IMR-90 (cell line): ENCODE data around the gene KRT73.

Source experiments
- CHD1 ChIP-seq: IDR thresholded peaks from 2 replicates; pipeline ENCODE4 v1.6.1; 2012; ENCODE audit warnings: low read depth, low read length, improper control_type of control experiment
- MAFK ChIP-seq: IDR thresholded peaks from 2 replicates; pipeline ENCODE4 v1.6.1; 2012; ENCODE audit warnings: low read depth, low read length, improper control_type of control experiment
- MXI1 ChIP-seq: IDR thresholded peaks from 2 replicates; pipeline ENCODE4 v1.6.1; 2012; ENCODE audit warnings: low read depth, mild to moderate bottlenecking, low read length, moderate library complexity, borderline replicate concordance
- POLR2A ChIP-seq: IDR thresholded peaks from 2 replicates; pipeline ENCODE4 v1.6.1; 2012; ENCODE audit warnings: mild to moderate bottlenecking, low read depth, low read length
- RCOR1 ChIP-seq: IDR thresholded peaks from 2 replicates; pipeline ENCODE4 v1.6.1; 2012; ENCODE audit warnings: mild to moderate bottlenecking, low read length, improper control_type of control experiment; ENCODE audit not compliant: insufficient replicate concordance
- RFX5 ChIP-seq: IDR thresholded peaks from 2 replicates; pipeline ENCODE4 v1.8.0; 2012; ENCODE audit warnings: low read depth, mild to moderate bottlenecking, low read length, moderate library complexity
- TF ChIP-seq, protein P1 (sequence below): conservative IDR thresholded peaks from 2 replicates; pipeline ENCODE4 v1.5.1; 2012; ENCODE audit warnings: mild to moderate bottlenecking, low read depth, low read length, improper control_type of control experiment
- TF ChIP-seq, protein P2 (sequence below): fragments of 150-350 bp; IDR thresholded peaks from 2 replicates; pipeline ENCODE4 v1.6.1; 2017; ENCODE audit warnings: mild to moderate bottlenecking, antibody characterized with exemption, low read length, low read depth

DNA sequence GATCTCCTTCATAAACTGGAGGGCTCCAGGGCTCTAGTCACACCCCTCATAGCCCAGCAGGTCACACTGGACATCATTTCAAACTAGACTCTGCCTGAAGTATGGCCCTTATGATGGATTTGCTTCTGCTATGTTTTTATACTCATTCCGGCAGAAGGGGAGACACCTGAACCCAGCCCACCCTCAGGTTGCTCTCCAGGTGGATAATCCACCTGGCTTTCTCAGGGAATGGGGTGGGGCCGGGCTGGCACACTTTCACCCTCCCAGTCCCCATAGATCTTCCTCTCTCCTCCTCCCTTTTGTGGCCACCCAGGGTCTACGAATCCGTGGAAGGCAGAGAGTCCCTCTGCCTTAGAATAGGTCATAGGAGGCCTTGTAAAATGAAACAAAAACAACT is 9.8 kb upstream of the KRT73 start:
- TF ChIP-seq, protein P1, sequence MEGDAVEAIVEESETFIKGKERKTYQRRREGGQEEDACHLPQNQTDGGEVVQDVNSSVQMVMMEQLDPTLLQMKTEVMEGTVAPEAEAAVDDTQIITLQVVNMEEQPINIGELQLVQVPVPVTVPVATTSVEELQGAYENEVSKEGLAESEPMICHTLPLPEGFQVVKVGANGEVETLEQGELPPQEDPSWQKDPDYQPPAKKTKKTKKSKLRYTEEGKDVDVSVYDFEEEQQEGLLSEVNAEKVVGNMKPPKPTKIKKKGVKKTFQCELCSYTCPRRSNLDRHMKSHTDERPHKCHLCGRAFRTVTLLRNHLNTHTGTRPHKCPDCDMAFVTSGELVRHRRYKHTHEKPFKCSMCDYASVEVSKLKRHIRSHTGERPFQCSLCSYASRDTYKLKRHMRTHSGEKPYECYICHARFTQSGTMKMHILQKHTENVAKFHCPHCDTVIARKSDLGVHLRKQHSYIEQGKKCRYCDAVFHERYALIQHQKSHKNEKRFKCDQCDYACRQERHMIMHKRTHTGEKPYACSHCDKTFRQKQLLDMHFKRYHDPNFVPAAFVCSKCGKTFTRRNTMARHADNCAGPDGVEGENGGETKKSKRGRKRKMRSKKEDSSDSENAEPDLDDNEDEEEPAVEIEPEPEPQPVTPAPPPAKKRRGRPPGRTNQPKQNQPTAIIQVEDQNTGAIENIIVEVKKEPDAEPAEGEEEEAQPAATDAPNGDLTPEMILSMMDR: no peak
- TF ChIP-seq, protein P2, sequence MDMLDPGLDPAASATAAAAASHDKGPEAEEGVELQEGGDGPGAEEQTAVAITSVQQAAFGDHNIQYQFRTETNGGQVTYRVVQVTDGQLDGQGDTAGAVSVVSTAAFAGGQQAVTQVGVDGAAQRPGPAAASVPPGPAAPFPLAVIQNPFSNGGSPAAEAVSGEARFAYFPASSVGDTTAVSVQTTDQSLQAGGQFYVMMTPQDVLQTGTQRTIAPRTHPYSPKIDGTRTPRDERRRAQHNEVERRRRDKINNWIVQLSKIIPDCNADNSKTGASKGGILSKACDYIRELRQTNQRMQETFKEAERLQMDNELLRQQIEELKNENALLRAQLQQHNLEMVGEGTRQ: no peak
- TF ChIP-seq MAFK (no peak), POLR2A (no peak), CHD1 (no peak), RFX5 (no peak), MXI1 (no peak), RCOR1 (no peak)
